Duodenal mucosa (tissue), 2 donors: ENCODE data around the gene GNL3.
A peak's percentile ranks its signal among the peaks of the same experiment; 100 is the strongest.
"Not testable (repeated sequence)": the region's sequence is repeated elsewhere in the genome, so short reads cannot be mapped to it uniquely, and the experiment has no call there.

Source experiments
- H3K27ac ChIP-seq: one replicate; pipeline ENCODE4 v1.7.0; 2013; ENCODE audit warnings: low read depth, low read length
- H3K27me3 ChIP-seq, 2 donors: one replicate each; pipeline ENCODE4 v1.7.0; 2013; ENCODE audit warnings: low read length in 2 of 2, control low read depth in 1 of 2; ENCODE audit not compliant: insufficient read depth in 2 of 2, control insufficient read depth in 1 of 2
- H3K36me3 ChIP-seq, 2 donors: one replicate each; pipeline ENCODE4 v1.7.0; 2013; ENCODE audit warnings: low read length in 2 of 2, control low read depth in 1 of 2; ENCODE audit not compliant: insufficient read depth in 2 of 2, control insufficient read depth in 1 of 2
- H3K4me1 ChIP-seq, 2 donors: one replicate each; pipeline ENCODE4 v1.7.0; 2013; ENCODE audit warnings: low read length in 2 of 2, control low read depth in 1 of 2; ENCODE audit not compliant: insufficient read depth in 2 of 2, control insufficient read depth in 1 of 2
- H3K4me3 ChIP-seq, 2 donors: one replicate each; pipeline ENCODE4 v1.7.0; 2013; ENCODE audit warnings: low read length in 2 of 2, low read depth in 1 of 2
- H3K9ac ChIP-seq, 2 donors: one replicate each; pipeline ENCODE4 v1.7.0; 2013; ENCODE audit warnings: low read length in 2 of 2, low read depth in 1 of 2
- H3K9me3 ChIP-seq, 2 donors: one replicate each; pipeline ENCODE4 v1.7.0; 2013; ENCODE audit warnings: low read length in 2 of 2, control low read depth in 1 of 2; ENCODE audit not compliant: control insufficient read depth in 1 of 2

GNL3 gene

DNA sequence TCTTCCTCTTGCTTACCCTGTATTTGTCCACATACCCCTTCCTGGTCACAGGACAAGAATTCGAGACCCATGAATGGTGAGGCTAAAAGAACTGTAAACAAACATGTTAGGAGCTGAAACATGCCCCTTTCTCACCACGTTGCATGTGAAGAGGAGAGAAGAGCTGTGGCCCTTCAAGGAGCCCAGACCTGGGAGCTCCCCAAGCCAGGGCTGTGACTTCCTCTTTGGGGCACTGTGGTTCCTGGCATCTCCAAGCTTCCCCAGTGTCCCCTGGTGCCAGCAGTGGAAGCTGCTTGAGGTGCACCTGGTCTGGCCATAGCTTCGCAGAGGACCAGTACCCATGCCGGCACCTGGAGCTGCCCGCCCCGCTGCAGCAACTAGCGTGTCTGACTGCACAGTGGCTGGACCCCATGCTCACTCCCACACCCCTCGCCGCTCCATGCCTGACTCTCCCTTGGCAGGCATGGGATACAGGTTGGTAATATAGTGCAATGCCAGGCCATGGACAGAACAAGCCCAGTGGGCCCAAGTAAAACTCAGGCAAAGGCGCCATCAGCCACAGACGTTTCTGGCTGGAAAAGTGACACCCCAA, 30.0 kb downstream of the GNL3 start:
- H3K9me3 ChIP-seq: no peaks in the 10 kb centered on the region
- no peak overlapping the region for H3K27ac ChIP-seq
- peaks cover 0 to 5% of the 10 kb centered on the region in 2 donors for H3K36me3 ChIP-seq
- no peak overlapping the region for H3K9ac ChIP-seq
- peaks cover 0 to 7% of the 10 kb centered on the region in 2 donors for H3K4me1 ChIP-seq
- H3K4me3 ChIP-seq: no peak overlapping the region
- no peaks in the 10 kb centered on the region for H3K27me3 ChIP-seq

DNA sequence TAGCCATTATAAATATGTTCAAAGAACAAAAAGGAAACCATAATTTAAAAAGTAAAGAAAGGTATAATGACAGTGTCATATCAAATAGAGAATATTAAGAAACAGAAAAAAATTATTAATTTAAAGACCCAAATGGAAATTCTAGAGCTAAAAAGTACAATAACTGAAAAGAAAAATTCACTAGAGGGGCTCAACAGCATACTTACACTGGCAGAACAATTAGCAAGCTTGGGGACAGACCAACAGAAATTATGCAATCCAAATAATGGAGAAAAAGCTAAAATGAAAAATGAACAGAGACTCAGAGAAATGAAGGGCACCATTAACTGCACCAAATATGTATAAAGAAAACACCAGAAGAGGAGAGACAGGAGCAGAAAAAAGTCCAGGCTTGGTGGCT, 33.8 kb downstream of the GNL3 start:
- Histone ChIP-seq H3K36me3 (peaks cover 0 to 5% of the 10 kb centered on the region in 2 donors), H3K27me3 (no peaks in the 10 kb centered on the region)

DNA sequence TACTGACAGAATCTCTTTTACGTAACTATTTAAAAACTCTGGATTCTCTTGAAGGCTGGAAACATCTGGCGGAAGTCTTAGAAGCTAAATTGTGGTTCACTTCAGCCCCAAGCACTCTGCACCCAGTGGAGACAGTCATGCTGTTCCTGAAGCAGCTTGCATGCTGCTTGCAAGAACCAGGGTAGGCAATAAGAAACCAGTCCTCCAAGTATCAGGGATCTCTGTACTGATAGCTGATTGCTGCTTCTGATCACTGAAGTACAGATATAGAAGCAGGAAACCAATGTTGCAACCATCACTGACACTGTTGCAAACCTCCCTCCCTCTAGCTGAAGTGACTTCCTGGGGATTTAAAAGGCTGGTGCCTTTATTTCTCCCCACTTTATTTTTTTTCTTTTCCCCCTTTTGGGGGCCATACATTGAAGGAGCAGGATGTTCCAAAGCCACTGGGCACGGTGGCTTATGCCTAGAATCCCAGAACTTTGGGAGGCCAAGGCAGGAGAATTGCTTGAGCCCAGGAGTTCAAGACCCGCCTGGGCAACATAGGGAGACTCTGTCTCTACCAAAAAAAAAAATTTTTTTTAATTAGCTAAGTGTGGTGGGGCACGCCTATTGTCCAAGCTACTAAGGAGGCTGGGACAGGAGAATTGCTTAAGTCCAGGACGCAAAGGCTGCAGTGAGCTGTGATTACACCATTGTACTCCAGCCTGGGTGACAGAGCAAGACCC, 35.3 kb downstream of the GNL3 start:
- H3K9me3 ChIP-seq: no peaks in the 10 kb centered on the region
- H3K36me3 ChIP-seq: peaks cover 0 to 5% of the 10 kb centered on the region in 2 donors
- no peaks in the 10 kb centered on the region for H3K27me3 ChIP-seq
- H3K27ac ChIP-seq: no peak overlapping the region
- no peak overlapping the region for H3K9ac ChIP-seq
- peaks cover 0 to 10% of the 10 kb centered on the region in 2 donors for H3K4me1 ChIP-seq
- H3K4me3 ChIP-seq: peak overlapping the region in 1 of 2 donors; percentile 8

More for the DNA sequence above, 33.8 kb downstream of the GNL3 start:
- Histone ChIP-seq H3K27ac (no peak overlapping the region), H3K9ac (no peak overlapping the region), H3K9me3 (no peaks in the 10 kb centered on the region), H3K4me3 (no peak overlapping the region), H3K4me1 (peaks cover 0 to 10% of the 10 kb centered on the region in 2 donors)

DNA sequence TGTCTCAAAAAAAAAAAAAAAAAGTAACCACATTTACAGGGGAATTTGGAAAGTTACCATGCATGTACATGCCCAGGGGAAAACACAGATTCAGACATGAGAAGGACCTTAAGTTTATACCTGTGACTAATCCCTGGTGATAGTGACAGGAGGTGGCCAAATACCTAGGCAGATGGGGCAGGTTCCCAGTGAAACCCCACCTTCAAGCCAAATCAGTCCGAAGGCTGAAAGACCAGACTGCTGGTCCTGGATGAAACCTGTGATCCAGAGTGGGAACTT, 35.8 kb downstream of the GNL3 start:
- H3K4me3 ChIP-seq: no peak overlapping the region
- H3K9me3 ChIP-seq: no peaks in the 10 kb centered on the region
- no peaks in the 10 kb centered on the region for H3K27me3 ChIP-seq
- H3K9ac ChIP-seq: no peak overlapping the region
- peaks cover 0 to 10% of the 10 kb centered on the region in 2 donors for H3K4me1 ChIP-seq
- peaks cover 0 to 5% of the 10 kb centered on the region in 2 donors for H3K36me3 ChIP-seq
- H3K27ac ChIP-seq: no peak overlapping the region

DNA sequence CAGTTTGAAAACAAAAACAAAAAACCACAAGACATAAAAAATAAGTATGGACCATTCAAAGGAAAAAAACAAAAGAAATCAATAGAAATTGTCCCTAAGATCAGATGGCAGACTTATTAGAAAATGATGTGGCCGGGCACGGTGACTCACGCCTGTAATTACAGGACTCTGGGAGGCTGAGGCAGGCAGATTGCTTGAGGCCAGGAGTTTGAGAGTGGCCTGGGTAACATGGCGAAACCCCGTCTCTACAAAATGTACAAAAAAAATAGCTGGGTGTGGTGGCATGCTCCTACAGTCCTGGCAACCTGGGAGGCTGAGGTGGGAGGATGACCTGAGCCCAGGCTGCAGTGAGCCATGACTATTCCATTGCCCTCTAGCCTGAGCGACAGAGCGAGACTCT, 36.7 kb downstream of the GNL3 start:
- no peaks in the 10 kb centered on the region for H3K27me3 ChIP-seq
- no peak overlapping the region for H3K9ac ChIP-seq
- H3K4me1 ChIP-seq: peaks cover 0 to 10% of the 10 kb centered on the region in 2 donors
- H3K27ac ChIP-seq: no peak overlapping the region
- peaks cover 0 to 5% of the 10 kb centered on the region in 2 donors for H3K36me3 ChIP-seq
- no peak overlapping the region for H3K4me3 ChIP-seq
- no peaks in the 10 kb centered on the region for H3K9me3 ChIP-seq

DNA sequence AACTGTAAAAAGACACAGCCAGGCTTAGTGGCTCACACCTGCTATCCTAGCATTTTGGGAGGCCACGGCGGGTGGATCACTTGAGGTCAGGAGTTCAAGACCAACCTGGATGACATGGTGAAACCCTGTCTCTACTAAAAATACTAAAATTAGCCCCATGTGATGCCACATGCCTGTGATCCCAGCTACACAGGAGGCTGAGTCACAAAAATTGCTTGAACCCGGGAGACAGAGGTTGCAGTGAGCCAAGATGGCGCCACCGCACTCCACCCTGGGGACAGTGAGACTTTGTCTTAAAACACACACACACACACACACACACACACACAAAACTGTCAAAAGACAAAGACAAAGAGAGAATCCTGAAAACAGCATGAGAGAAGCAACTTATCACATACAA, 38.1 kb downstream of the GNL3 start:
- no peak overlapping the region for H3K9ac ChIP-seq
- no peak overlapping the region for H3K4me3 ChIP-seq
- H3K36me3 ChIP-seq: peaks cover 0 to under 1% of the 10 kb centered on the region in 2 donors

DNA sequence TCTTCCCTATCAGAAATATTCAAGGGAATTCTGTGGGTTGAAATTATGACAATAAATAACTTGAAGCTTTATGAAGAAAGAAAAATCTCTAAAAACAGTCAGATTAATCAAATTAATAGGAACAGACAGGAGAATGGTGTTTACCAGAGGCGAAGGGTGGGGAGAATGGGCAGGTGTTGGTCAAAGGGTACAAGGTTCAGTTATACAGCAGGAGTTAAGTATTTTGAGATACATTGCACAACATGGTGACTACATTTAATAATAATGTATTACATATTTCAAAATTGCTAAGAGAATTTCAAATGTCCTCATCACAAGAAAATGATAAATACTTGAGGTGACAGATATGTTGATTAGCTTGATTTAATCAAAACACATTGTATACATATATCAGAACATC, 38.7 kb downstream of the GNL3 start:
- Histone ChIP-seq H3K27ac (no peak overlapping the region), H3K9me3 (no peaks in the 10 kb centered on the region), H3K4me1 (peaks cover 0 to 10% of the 10 kb centered on the region in 2 donors), H3K4me3 (no peak overlapping the region), H3K36me3 (no peaks in the 10 kb centered on the region), H3K9ac (no peak overlapping the region), H3K27me3 (no peaks in the 10 kb centered on the region)

More for the DNA sequence above, 38.1 kb downstream of the GNL3 start:
- Histone ChIP-seq H3K27me3 (no peaks in the 10 kb centered on the region), H3K4me1 (peaks cover 0 to 10% of the 10 kb centered on the region in 2 donors), H3K27ac (no peak overlapping the region), H3K9me3 (no peaks in the 10 kb centered on the region)

DNA sequence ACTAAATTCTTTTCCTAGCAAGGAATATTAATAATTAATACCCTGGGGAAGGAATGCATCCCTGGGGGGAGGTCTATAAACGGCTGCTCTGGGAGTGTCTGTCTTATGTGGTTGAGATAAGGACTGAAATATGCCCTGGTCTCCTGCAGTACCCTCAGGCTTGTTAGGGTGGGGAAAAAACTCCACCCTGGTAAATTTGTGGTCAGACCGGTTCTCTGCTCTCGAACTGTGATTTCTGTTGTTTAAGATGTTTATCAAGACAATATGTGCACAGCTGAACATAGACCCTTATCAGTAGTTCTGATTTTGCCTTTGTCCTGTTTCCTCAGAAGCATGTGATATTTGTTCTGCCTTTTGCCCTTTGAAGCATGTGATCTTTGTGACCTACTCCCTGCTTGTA, 42.9 kb downstream of the GNL3 start:
- peaks cover 20% of the 10 kb centered on the region in 2 donors for H3K36me3 ChIP-seq

DNA sequence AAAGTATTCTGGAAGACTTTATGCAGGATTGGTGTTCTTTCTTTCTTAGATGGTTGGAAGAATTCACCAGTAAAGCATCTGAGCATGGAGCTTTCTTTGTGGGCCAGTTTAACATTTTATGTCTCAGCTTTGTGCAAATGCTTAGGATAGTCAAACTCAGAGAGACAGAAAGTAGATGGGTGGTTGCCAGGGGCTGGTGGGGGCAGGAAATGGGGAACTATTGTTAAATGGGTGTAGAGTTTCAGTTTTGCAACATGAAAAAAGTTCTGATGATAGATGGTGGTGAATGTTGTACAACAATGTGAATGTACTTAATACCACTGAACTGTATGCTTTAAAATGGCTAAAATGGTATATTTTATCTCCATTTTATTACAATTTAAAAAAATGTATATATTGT, 44.8 kb downstream of the GNL3 start:
- Histone ChIP-seq H3K27ac (no peak overlapping the region), H3K9ac (no peak overlapping the region), H3K4me1 (no peaks in the 10 kb centered on the region), H3K9me3 (no peaks in the 10 kb centered on the region), H3K27me3 (no peaks in the 10 kb centered on the region), H3K4me3 (no peak overlapping the region), H3K36me3 (peaks cover 25 to 34% of the 10 kb centered on the region in 2 donors)

More for the DNA sequence above, 42.9 kb downstream of the GNL3 start:
- H3K27me3 ChIP-seq, H3K4me3 ChIP-seq, H3K27ac ChIP-seq, H3K4me1 ChIP-seq, H3K9ac ChIP-seq, H3K9me3 ChIP-seq: not testable (repeated sequence)

DNA sequence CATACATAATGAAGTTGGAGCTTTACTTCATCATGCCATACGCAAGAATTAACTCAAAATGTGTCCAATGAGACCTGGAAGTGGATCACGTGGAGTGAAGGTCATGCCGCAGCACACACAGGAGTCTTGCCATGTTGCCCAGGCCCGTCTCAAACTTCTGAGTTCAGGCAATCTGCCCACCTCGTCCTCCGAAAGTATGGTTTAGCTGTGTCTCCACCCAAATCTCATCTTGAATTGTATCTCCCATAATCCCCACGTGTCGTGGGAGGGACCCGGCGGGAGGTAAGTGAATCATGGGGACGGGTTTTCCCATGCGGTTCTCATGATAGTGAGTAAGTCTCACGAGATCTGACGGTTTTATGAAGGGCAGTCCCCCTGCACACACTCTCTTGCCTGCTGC, 45.8 kb downstream of the GNL3 start:
- H3K9ac ChIP-seq: no peak overlapping the region
- H3K9me3 ChIP-seq: no peaks in the 10 kb centered on the region
- H3K4me1 ChIP-seq: no peaks in the 10 kb centered on the region
- H3K27ac ChIP-seq: no peak overlapping the region
- H3K27me3 ChIP-seq: no peaks in the 10 kb centered on the region
- no peak overlapping the region for H3K4me3 ChIP-seq
- peaks cover 25 to 37% of the 10 kb centered on the region in 2 donors for H3K36me3 ChIP-seq
